Endothelial cell of umbilical vein (primary cell): ENCODE measurements around the gene NCS1. TPM values are rescaled to one million over a fixed set of nuclear protein-coding genes. Genes with fewer than 3 reads are reported as not detected.

Source experiments
- BruUV-seq: library from RNA; stranded (reverse); fragments of 400-500 nt; replicated peaks from 2 replicates; lab custom pipeline; 2021; lab: Mats Ljungman, UMichigan
- CTCF ChIA-PET: fragments of 300-600, 350-600 bp; sonication (Branson Sonifier 250); formaldehyde crosslinking; loops from one replicate; lab custom pipeline; 2021; ENCODE audit warnings: antibody characterized with exemption, inconsistent platforms; lab: Charles Lee
- POLR2A ChIA-PET: fragments of 300-600, 350-600 bp; sonication (Branson Sonifier 250); formaldehyde crosslinking; loops from one replicate; lab custom pipeline; 2021; ENCODE audit warnings: antibody characterized with exemption, inconsistent platforms; lab: Charles Lee
- DNase-seq: peaks from one replicate; pipeline ENCODE4 v3.0.0-alpha.2; 2011; ENCODE audit warnings: low read depth, low spot score
- FAIRE-seq: peaks from 2 replicates; lab custom pipeline; 2011; peaks lifted over from hg19 to GRCh38; lab: Jason Lieb, UNC
- H2AFZ ChIP-seq: 2 replicates; pipeline ENCODE4 v1.6.0; 2012; ENCODE audit warnings: low read depth, low read length, control low read depth, inconsistent platforms
- H3K27ac ChIP-seq: 2 replicates; pipeline ENCODE4 v1.5.1; 2011; ENCODE audit warnings: low read depth, mild to moderate bottlenecking, control low read depth, low read length, moderate library complexity; ENCODE audit not compliant: insufficient read depth
- H3K27me3 ChIP-seq, 2 experiments: 2 replicates each; pipeline versions ENCODE4 v1.6.0 to v1.6.1; 2011; ENCODE audit warnings: low read length in 2 of 2, mixed read lengths in 1 of 2; ENCODE audit not compliant: control insufficient read depth in 2 of 2, insufficient read depth in 2 of 2
- H3K36me3 ChIP-seq, 2 experiments: 2 replicates in 1 of 2; 3 replicates in 1 of 2; pipeline ENCODE4 v1.5.1; 2011; ENCODE audit warnings: low read length in 2 of 2, mild to moderate bottlenecking in 1 of 2, moderate library complexity in 1 of 2; ENCODE audit not compliant: control insufficient read depth in 2 of 2, insufficient read depth in 2 of 2; ENCODE audit errors: extremely low read depth in 1 of 2
- H3K4me1 ChIP-seq: 3 replicates; pipeline ENCODE4 v1.5.1; 2011; ENCODE audit warnings: mild to moderate bottlenecking, low read length; ENCODE audit not compliant: control insufficient read depth, insufficient read depth; ENCODE audit errors: extremely low read depth
- H3K4me2 ChIP-seq: 2 replicates; pipeline ENCODE4 v1.6.1; 2011; ENCODE audit warnings: low read length, control low read depth, mixed read lengths; ENCODE audit not compliant: insufficient read depth
- H3K4me3 ChIP-seq, 3 experiments: fragments of 200-600 bp in 1 of 3; sonication (generic), shearing (Covaris generic) in 1 of 3; replicated peaks in 1 of 3; 2 replicates each; pipeline ENCODE4 v1.5.1; 2011 to 2016; ENCODE audit warnings: control low read depth in 3 of 3, low read length in 3 of 3, mild to moderate bottlenecking in 2 of 3, inconsistent platforms in 1 of 3, low read depth in 1 of 3, moderate library complexity in 1 of 3; ENCODE audit not compliant: insufficient read depth in 1 of 3
- H3K79me2 ChIP-seq: 2 replicates; pipeline ENCODE4 v1.6.0; 2012; ENCODE audit warnings: low read length, inconsistent platforms; ENCODE audit not compliant: control insufficient read depth, insufficient read depth
- H3K9ac ChIP-seq: replicated peaks from 2 replicates; pipeline ENCODE3; 2011; ENCODE audit warnings: low read length, control low read depth; ENCODE audit not compliant: insufficient read depth; ENCODE audit errors: extremely low read depth
- H3K9me1 ChIP-seq: replicated peaks from 3 replicates; pipeline ENCODE4 v1.6.0; 2011; ENCODE audit warnings: mild to moderate bottlenecking, low read length; ENCODE audit not compliant: control insufficient read depth, insufficient read depth; ENCODE audit errors: extremely low read depth
- H3K9me3 ChIP-seq: replicated peaks from 2 replicates; pipeline ENCODE4 v1.5.1; 2012; ENCODE audit warnings: low read length, inconsistent platforms; ENCODE audit not compliant: control insufficient read depth, insufficient read depth
- H4K20me1 ChIP-seq: replicated peaks from 2 replicates; pipeline ENCODE3; 2011; ENCODE audit warnings: mild to moderate bottlenecking, low read length; ENCODE audit not compliant: control insufficient read depth, insufficient read depth; ENCODE audit errors: extremely low read depth
- CTCF ChIP-seq, 2 donors: IDR thresholded peaks; 1 replicate in 1 of 2; 2 replicates in 1 of 2; pipeline ENCODE4 v1.5.1; 2011; ENCODE audit warnings: low read length in 2 of 2, mild to moderate bottlenecking in 2 of 2, moderate library complexity in 2 of 2, control low read depth in 1 of 2, inconsistent platforms in 1 of 2, low read depth in 1 of 2; ENCODE audit not compliant: insufficient read depth in 1 of 2; ENCODE audit errors: extremely low read depth in 1 of 2
- EZH2 ChIP-seq: IDR thresholded peaks from 2 replicates; pipeline ENCODE4 v1.6.1; 2012; ENCODE audit warnings: borderline replicate concordance, low read depth, mild to moderate bottlenecking, moderate library complexity, low read length, inconsistent platforms; ENCODE audit not compliant: severe bottlenecking
- FOS ChIP-seq: IDR thresholded peaks from 2 replicates; pipeline ENCODE4 v1.6.1; 2011; ENCODE audit warnings: mild to moderate bottlenecking, low read length, moderate library complexity, borderline replicate concordance; ENCODE audit not compliant: insufficient read depth
- GATA2 ChIP-seq: IDR thresholded peaks from 2 replicates; pipeline ENCODE4 v1.7.0; 2011; ENCODE audit warnings: low read depth, mild to moderate bottlenecking, moderate library complexity, mixed read lengths, low read length; ENCODE audit not compliant: insufficient read length, insufficient read depth
- JUN ChIP-seq: IDR thresholded peaks from 2 replicates; pipeline ENCODE4 v1.6.1; 2011; ENCODE audit warnings: borderline replicate concordance, low read depth; ENCODE audit not compliant: insufficient read length, insufficient read depth
- MYC ChIP-seq: IDR thresholded peaks from one replicate; pipeline ENCODE4 v1.6.1; 2011; ENCODE audit warnings: mild to moderate bottlenecking, low read depth, low read length
- POLR2A ChIP-seq: IDR thresholded peaks from 2 replicates; pipeline ENCODE4 v1.6.1; 2012; ENCODE audit warnings: low read depth, mild to moderate bottlenecking, control low read depth, low read length
- POLR2AphosphoS5 ChIP-seq: IDR thresholded peaks from 2 replicates; pipeline ENCODE4 v1.6.1; 2012; ENCODE audit warnings: low read depth, mild to moderate bottlenecking, control low read depth, low read length, moderate library complexity; ENCODE audit not compliant: insufficient read depth
- dilution Hi-C: fragments of 300-500 bp; cut with MboI; formaldehyde crosslinking; loops from one replicate; pipeline ENCODE4 v1.15.0; 2019; ENCODE audit warnings: low sequenced_read_pairs; ENCODE audit not compliant: extremely low pct_ligation_motif_present
- intact Hi-C: fragments of 100-400 bp; cut with micrococcal nuclease; formaldehyde crosslinking; loops from one replicate; pipeline ENCODE4 v1.10.0; 2022
- polyA plus RNA-seq, 4 experiments: library from polyadenylated mRNA; depleted of rRNA in 3 of 4; stranded (reverse) in 3 of 4; unstranded in 1 of 4; fragments of >200 nt; gene quantifications; 2 replicates each; pipeline versions ENCODE4 v1.2.1 to v1.2.3, GENCODE V29; 2011 to 2012; ENCODE audit warnings: missing spikeins in 1 of 4
- total RNA-seq: library from RNA; stranded (reverse); gene quantifications from 2 replicates; pipeline ENCODE4 v1.2.3, GENCODE V29; 2021
- TF ChIP-seq, protein P1 (sequence below): IDR thresholded peaks from 2 replicates; pipeline ENCODE4 v1.6.1; 2011; ENCODE audit not compliant: insufficient read depth, insufficient read length

Gene NCS1
- total and polyA plus RNA-seq, 2 donors (not counting 3 experiments of a cell fraction or from before 2014, with no cell fraction given) = 53.6 to 77.4 TPM

- Histone ChIP-seq H3K9me3 (no peaks in the 10 kb centered on the region), H3K4me3 (no peak overlapping the region), H3K36me3 (peaks cover 2 to 26% of the 10 kb centered on the region in 2 experiments), H3K9ac (no peak overlapping the region), H4K20me1 (no peaks in the 10 kb centered on the region), H2AFZ (no peak overlapping the region), H3K79me2 (no peaks in the 10 kb centered on the region), H3K4me1 (peaks cover 14% of the 10 kb centered on the region), H3K9me1 (no peaks in the 10 kb centered on the region), H3K4me2 (no peak overlapping the region), H3K27me3 (no peaks in the 10 kb centered on the region), H3K27ac (no peak overlapping the region)
- intact Hi-C loops (no loop called here), dilution Hi-C loops (no loop called here)
- TF ChIP-seq MYC (no peak), FOS (no peak), EZH2 (no peak), JUN (no peak), POLR2AphosphoS5 (no peak)
- TF ChIP-seq, protein P1, sequence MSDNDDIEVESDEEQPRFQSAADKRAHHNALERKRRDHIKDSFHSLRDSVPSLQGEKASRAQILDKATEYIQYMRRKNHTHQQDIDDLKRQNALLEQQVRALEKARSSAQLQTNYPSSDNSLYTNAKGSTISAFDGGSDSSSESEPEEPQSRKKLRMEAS = no peak
- BruUV-seq = no TSS peak
- POLR2A ChIA-PET = no interaction called here
- DNase-seq = no peak
- no peak for FAIRE-seq
- CTCF ChIA-PET = no interaction called here
Observed at GRCh38 chr9:130132746-130133145, 39.5 kb upstream of the NCS1 start.

- Histone ChIP-seq H3K36me3 (peaks cover 0 to 3% of the 10 kb centered on the region in 2 experiments), H3K4me1 (peaks cover 18% of the 10 kb centered on the region), H4K20me1 (no peaks in the 10 kb centered on the region), H2AFZ (no peak overlapping the region), H3K9me1 (no peaks in the 10 kb centered on the region), H3K27me3 (no peaks in the 10 kb centered on the region), H3K4me2 (no peak overlapping the region), H3K9me3 (no peaks in the 10 kb centered on the region), H3K9ac (no peak overlapping the region), H3K27ac (no peak overlapping the region), H3K4me3 (no peak overlapping the region), H3K79me2 (no peaks in the 10 kb centered on the region)
- intact Hi-C loops = loop anchor here (1.0 kb wide), 1 partner anchor 16 kb away; no protein-coding TSS in a partner anchor
- ChIA-PET POLR2A (no interaction called here), CTCF (no interaction called here)
- dilution Hi-C loops = no loop called here
- DNase-seq = no peak
- no TSS peak for BruUV-seq
- TF ChIP-seq GATA2 (no peak), EZH2 (no peak), POLR2AphosphoS5 (no peak), POLR2A (no peak), JUN (no peak), FOS (no peak), CTCF (IDR thresholded peaks at IDR 0.05; ENCODE audit: extremely low read depth in 1 of 2, insufficient read depth in 1 of 2, low read depth in 1 of 2, low read length in 2 of 2) (no peak), MYC (no peak)
- TF ChIP-seq, protein P1 = no peak
- no peak for FAIRE-seq
Observed at GRCh38 chr9:130137081-130137640, 35.0 kb upstream of the NCS1 start.
